ENCODE results near the gene TMEM132A. TPM values are rescaled to one million over a fixed set of nuclear protein-coding genes. Genes with fewer than 3 reads are reported as not detected.

The TMEM132A gene, protein sequence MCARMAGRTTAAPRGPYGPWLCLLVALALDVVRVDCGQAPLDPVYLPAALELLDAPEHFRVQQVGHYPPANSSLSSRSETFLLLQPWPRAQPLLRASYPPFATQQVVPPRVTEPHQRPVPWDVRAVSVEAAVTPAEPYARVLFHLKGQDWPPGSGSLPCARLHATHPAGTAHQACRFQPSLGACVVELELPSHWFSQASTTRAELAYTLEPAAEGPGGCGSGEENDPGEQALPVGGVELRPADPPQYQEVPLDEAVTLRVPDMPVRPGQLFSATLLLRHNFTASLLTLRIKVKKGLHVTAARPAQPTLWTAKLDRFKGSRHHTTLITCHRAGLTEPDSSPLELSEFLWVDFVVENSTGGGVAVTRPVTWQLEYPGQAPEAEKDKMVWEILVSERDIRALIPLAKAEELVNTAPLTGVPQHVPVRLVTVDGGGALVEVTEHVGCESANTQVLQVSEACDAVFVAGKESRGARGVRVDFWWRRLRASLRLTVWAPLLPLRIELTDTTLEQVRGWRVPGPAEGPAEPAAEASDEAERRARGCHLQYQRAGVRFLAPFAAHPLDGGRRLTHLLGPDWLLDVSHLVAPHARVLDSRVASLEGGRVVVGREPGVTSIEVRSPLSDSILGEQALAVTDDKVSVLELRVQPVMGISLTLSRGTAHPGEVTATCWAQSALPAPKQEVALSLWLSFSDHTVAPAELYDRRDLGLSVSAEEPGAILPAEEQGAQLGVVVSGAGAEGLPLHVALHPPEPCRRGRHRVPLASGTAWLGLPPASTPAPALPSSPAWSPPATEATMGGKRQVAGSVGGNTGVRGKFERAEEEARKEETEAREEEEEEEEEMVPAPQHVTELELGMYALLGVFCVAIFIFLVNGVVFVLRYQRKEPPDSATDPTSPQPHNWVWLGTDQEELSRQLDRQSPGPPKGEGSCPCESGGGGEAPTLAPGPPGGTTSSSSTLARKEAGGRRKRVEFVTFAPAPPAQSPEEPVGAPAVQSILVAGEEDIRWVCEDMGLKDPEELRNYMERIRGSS
- total RNA-seq = 6.1 TPM

DNA sequence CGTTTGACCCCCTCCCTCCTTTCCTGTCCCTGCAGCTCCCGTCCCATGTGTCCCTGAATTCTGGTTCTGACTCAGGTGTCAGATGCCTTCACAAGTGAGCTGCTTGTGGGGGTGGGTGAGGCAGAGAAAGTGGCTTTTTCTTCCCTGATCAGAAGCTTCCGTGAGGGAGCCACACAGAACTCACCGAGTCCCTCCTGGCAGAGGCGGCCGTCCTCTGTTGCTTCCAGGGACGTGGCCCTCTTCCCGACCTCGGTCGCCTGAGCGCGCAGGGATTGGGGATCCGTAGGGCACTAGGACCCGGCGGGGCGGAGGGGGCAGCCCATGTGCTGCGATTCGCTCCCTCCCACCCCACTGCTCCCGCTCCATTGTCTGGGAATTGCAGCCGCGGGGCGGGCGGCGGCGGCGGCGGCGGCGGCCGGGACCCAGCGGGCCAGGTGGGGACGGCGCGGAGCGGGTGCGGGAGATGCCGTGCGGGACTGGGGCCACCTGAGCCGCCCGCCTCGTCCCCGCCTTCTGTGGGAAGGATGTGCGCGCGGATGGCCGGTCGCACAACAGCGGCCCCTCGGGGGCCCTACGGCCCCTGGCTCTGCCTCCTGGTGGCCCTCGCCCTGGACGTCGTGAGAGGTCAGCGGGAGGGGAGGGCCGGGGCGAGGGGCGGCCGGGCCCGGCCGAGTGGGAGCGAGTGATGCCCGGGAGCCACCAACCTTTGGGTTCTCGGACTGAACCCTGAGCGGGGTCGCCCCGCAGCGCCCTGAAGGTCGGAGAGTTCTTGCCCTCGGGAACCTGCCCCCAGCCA is at the start of gene TMEM132A:
Gene TMEM132A, plus strand, starts transcription at position 351 of the 796 bp plus-strand sequence. Its CDS starts 174 bp downstream, at position 525.
- H3K27me3 ChIP-seq = no peaks in the 10 kb centered on the region
- intact Hi-C loops (cut with DNase I) = no loop called here
- H3K4me1 ChIP-seq = peaks cover 30% of the 10 kb centered on the region
- H3K9me3 ChIP-seq = no peaks in the 10 kb centered on the region
- peak within 1 kb of the TSS; percentile 35 for H3K27ac ChIP-seq
- DNase-seq (ENCODE audit: extremely low spot score in 2 of 2) = no peak
- H3K36me3 ChIP-seq = peaks cover 0 to 33% of the 10 kb centered on the region in 2 donors
- TF ChIP-seq POLR2A (IDR thresholded peaks at IDR 0.05) (peak in 1 of 2 donors; percentile 37), POLR2AphosphoS5 (IDR thresholded peaks at IDR 0.05; ENCODE audit: insufficient read depth in 1 of 2, low read depth in 1 of 2) (peak in 1 of 2 donors; percentile 27)
- TF ChIP-seq, protein P1, sequence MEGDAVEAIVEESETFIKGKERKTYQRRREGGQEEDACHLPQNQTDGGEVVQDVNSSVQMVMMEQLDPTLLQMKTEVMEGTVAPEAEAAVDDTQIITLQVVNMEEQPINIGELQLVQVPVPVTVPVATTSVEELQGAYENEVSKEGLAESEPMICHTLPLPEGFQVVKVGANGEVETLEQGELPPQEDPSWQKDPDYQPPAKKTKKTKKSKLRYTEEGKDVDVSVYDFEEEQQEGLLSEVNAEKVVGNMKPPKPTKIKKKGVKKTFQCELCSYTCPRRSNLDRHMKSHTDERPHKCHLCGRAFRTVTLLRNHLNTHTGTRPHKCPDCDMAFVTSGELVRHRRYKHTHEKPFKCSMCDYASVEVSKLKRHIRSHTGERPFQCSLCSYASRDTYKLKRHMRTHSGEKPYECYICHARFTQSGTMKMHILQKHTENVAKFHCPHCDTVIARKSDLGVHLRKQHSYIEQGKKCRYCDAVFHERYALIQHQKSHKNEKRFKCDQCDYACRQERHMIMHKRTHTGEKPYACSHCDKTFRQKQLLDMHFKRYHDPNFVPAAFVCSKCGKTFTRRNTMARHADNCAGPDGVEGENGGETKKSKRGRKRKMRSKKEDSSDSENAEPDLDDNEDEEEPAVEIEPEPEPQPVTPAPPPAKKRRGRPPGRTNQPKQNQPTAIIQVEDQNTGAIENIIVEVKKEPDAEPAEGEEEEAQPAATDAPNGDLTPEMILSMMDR (IDR thresholded peaks at IDR 0.05) = no peak
- peak within 1 kb of the TSS; percentile 60 to 70 for H3K4me3 ChIP-seq

DNA sequence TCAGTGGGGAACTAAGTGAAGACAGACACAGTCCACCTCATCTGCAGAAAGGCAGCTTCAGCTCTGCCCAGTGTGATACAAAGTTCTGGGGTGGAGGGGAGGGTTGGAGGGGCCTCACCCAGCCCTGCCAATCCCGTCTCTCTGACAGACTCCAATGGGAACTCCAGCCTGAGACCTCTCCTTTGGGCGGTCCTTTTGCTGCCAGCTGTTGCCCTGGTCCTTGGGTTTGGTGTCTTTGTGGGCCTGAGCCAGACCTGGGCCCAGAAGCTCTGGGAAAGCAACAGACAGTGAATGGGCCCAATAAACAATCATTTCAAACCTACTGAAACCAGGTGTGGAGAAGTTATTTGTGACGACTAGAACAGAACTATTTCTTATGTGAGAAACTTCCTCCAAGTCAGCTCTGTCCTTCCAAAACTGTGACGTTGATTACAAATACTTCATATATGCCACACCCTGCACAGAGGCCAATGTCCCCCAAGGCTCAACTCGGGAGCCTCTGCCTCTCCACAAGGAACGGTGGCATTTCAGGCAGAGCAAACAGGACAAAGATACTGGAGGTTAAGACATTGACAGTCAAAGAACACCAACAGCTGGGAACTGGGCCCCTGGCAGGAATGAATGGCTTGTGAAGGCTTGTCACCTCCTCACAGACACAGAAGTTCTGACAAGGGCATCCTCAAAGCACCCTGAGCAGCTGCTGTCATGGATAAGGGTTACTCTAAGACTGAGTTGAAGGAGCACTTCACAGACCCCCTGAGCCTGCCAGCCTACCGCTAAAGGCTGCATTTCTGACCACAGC is 48.7 kb upstream of the TMEM132A start:
- no peak for DNase-seq (ENCODE audit: extremely low spot score in 2 of 2)
- no peak overlapping the region for H3K4me3 ChIP-seq
- H3K9me3 ChIP-seq = no peaks in the 10 kb centered on the region
- H3K4me1 ChIP-seq = peaks cover 24% of the 10 kb centered on the region
- no peaks in the 10 kb centered on the region for H3K27me3 ChIP-seq
- TF ChIP-seq, protein P1 (IDR thresholded peaks at IDR 0.05) = no peak
- no peak for TF ChIP-seq POLR2A (IDR thresholded peaks at IDR 0.05)
- TF ChIP-seq POLR2AphosphoS5 (IDR thresholded peaks at IDR 0.05; ENCODE audit: insufficient read depth in 1 of 2, low read depth in 1 of 2) = no peak
- H3K27ac ChIP-seq = no peak overlapping the region
- intact Hi-C loops (cut with DNase I) = no loop called here
- peaks cover 0 to 10% of the 10 kb centered on the region in 2 donors for H3K36me3 ChIP-seq

DNA sequence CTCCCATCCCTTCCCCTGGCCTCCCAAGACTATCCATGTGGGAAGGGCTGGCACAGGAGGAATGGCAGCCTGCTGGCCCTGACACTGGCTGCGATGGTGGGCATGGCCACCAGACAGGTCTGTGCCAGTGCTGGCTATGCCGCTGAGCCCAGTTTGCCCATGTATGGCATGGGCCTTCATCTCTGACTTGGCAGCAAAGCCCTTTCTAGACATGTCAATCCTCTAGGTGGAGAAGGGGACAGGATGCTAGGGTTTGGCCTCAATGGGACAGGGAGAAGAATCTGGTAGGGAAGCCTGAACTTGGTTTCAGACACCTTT is 48.1 kb upstream of the TMEM132A start:
- no peak for TF ChIP-seq POLR2AphosphoS5 (IDR thresholded peaks at IDR 0.05; ENCODE audit: insufficient read depth in 1 of 2, low read depth in 1 of 2)
- TF ChIP-seq, protein P1 (IDR thresholded peaks at IDR 0.05) = no peak
- Histone ChIP-seq H3K9me3 (no peaks in the 10 kb centered on the region), H3K4me1 (peaks cover 22% of the 10 kb centered on the region), H3K27ac (no peak overlapping the region), H3K36me3 (peaks cover 0 to 15% of the 10 kb centered on the region in 2 donors), H3K4me3 (no peak overlapping the region), H3K27me3 (no peaks in the 10 kb centered on the region)
- intact Hi-C loops (cut with DNase I) = no loop called here
- DNase-seq (ENCODE audit: extremely low spot score in 2 of 2) = no peak

DNA sequence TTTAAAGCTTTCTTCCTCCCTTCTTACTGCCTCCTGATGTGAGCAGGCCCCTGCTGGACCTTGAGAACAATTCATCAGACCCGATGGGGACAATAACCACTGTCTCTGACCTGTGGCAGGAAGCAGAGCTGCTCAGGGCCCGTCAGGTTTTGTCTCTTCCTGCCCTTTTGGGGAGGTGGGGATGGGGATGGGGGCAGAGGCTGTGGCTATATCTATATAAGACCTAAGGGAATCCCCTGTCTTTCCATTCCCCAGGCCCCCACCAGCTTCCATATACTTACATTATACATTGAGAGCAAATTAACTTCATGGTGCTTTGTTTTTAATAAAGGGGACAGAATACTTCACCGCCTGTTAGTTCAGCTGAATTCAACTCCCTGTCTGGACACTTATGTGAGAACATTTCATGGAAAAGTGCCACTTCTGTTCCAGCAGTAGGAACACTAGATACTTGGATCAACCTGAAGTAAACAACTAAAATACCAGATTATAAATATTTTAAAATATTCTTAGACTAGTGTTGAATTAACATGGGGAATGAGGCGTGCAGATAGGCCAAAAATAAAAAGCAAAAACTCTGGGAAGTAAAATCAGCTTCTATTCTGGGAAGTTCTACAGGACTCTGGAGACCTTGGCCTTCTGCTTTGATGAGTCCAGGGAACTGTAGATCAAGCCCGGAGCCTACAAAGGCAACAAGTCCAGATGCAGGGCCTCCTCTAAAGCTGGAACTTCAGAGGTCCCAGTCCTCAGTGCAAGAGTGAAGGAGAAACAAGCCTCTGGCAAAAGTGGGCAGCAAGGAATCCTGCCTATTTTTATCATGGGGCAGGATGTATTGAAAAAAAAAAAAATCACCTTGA is 45.8 kb upstream of the TMEM132A start:
- H3K4me3 ChIP-seq = no peak overlapping the region
- H3K9me3 ChIP-seq = no peaks in the 10 kb centered on the region
- H3K27me3 ChIP-seq = no peaks in the 10 kb centered on the region
- H3K4me1 ChIP-seq = no peaks in the 10 kb centered on the region
- DNase-seq (ENCODE audit: extremely low spot score in 2 of 2) = no peak
- intact Hi-C loops (cut with DNase I) = no loop called here
- TF ChIP-seq POLR2AphosphoS5 (IDR thresholded peaks at IDR 0.05; ENCODE audit: insufficient read depth in 1 of 2, low read depth in 1 of 2) (peak in 1 of 2 donors; percentile 11), POLR2A (IDR thresholded peaks at IDR 0.05) (no peak)
- TF ChIP-seq, protein P1 (IDR thresholded peaks at IDR 0.05) = no peak
- H3K27ac ChIP-seq = peak overlapping the region; percentile 69
- H3K36me3 ChIP-seq = peaks cover 0 to 15% of the 10 kb centered on the region in 2 donors

All from vagina (tissue), 2 donors.